NAMALWA (cell line): Measurements from ENCODE around the gene GCC1.

Experiments used
- DNase-seq: peaks from one replicate; pipeline ENCODE4 v3.0.0-alpha.2; 2015; ENCODE audit warnings: low spot score

GCC1 gene

GRCh38 chr7:127585044-127585953, at the start of gene GCC1:
Gene GCC1, minus strand, starts transcription at chr7:127585596. Its CDS starts 414 bp downstream, at chr7:127585182.
- DNase-seq, result peak; percentile 97

GRCh38 chr7:127632276-127632910, 47.0 kb upstream of the GCC1 start:
- DNase-seq, result no peak

GRCh38 chr7:127629268-127629854, 44.0 kb upstream of the GCC1 start:
- peak; percentile 69 for DNase-seq

GRCh38 chr7:127628445-127628844, 43.0 kb upstream of the GCC1 start:
- peak; percentile 48 for DNase-seq

- DNase-seq, result no peak
Measured at GRCh38 chr7:127625331-127625730, 39.9 kb upstream of the GCC1 start.

GRCh38 chr7:127620406-127621233, 35.2 kb upstream of the GCC1 start:
- DNase-seq, result no peak

GRCh38 chr7:127619681-127620405, 34.4 kb upstream of the GCC1 start:
- no peak for DNase-seq

- no peak for DNase-seq
Measured at GRCh38 chr7:127618775-127619174, 33.4 kb upstream of the GCC1 start.

GRCh38 chr7:127618042-127618441, 32.6 kb upstream of the GCC1 start, which contains the start of gene PAX4:
Gene PAX4, minus strand, starts transcription at chr7:127618142. Its CDS starts 2,214 bp downstream, at chr7:127615928.
- no peak for DNase-seq

GRCh38 chr7:127616724-127617123, 31.3 kb upstream of the GCC1 start:
- no peak for DNase-seq

GRCh38 chr7:127612263-127612662, 26.9 kb upstream of the GCC1 start:
- no peak for DNase-seq

- no peak for DNase-seq
Measured at GRCh38 chr7:127609297-127609696, 23.9 kb upstream of the GCC1 start.

GRCh38 chr7:127608446-127608845, 23.1 kb upstream of the GCC1 start:
- DNase-seq, result no peak

- DNase-seq, result no peak
Measured at GRCh38 chr7:127600885-127601284, 15.5 kb upstream of the GCC1 start.

GRCh38 chr7:127598318-127598717, 12.9 kb upstream of the GCC1 start:
- no peak for DNase-seq

GRCh38 chr7:127595737-127596136, 10.3 kb upstream of the GCC1 start:
- DNase-seq, result no peak

- DNase-seq, result no peak
Measured at GRCh38 chr7:127594490-127594889, 9.1 kb upstream of the GCC1 start.

- DNase-seq, result no peak
Measured at GRCh38 chr7:127592550-127592949, 7.2 kb upstream of the GCC1 start.

- no peak for DNase-seq
Measured at GRCh38 chr7:127591591-127591990, 6.2 kb upstream of the GCC1 start.

- DNase-seq, result no peak
Measured at GRCh38 chr7:127591189-127591588, 5.8 kb upstream of the GCC1 start.

GRCh38 chr7:127589896-127590295, 4.5 kb upstream of the GCC1 start:
- DNase-seq, result no peak
